ACC112 (cell line): Measurements from ENCODE around the gene TPRG1L.
"Not testable (repeated sequence)": the region's sequence is repeated elsewhere in the genome, so short reads cannot be mapped to it uniquely, and the experiment has no call there.

ENCODE experiments used
- H2AFZ ChIP-seq: fragments of 200-600 bp; sonication (generic); one replicate; pipeline ENCODE4 v1.6.0; 2017; ENCODE audit warnings: antibody characterized with exemption, low read length; ENCODE audit not compliant: unreplicated experiment
- H3K27ac ChIP-seq: fragments of 200-600 bp; sonication (generic); 2 replicates; pipeline ENCODE4 v1.5.1; 2014; ENCODE audit warnings: low read depth, mild to moderate bottlenecking, antibody characterized with exemption, low read length, moderate library complexity
- H3K27me3 ChIP-seq: fragments of 200-600 bp; sonication (generic); 2 replicates; pipeline ENCODE4 v1.6.1; 2014; ENCODE audit warnings: mild to moderate bottlenecking, antibody characterized with exemption, low read length, moderate library complexity, mixed read lengths; ENCODE audit not compliant: insufficient read depth
- H3K36me3 ChIP-seq: fragments of 200-600 bp; sonication (generic); 2 replicates; pipeline ENCODE4 v1.6.1; 2016; ENCODE audit warnings: mild to moderate bottlenecking, antibody characterized with exemption, low read length, moderate library complexity, mixed read lengths; ENCODE audit not compliant: insufficient read depth
- H3K4me1 ChIP-seq: fragments of 200-600 bp; sonication (generic); one replicate; pipeline ENCODE4 v1.6.1; 2016; ENCODE audit warnings: low read length, mixed read lengths; ENCODE audit not compliant: insufficient read depth, unreplicated experiment, control insufficient read depth
- H3K4me3 ChIP-seq: fragments of 200-600 bp; sonication (generic); 2 replicates; pipeline ENCODE4 v1.5.1; 2014; ENCODE audit warnings: mild to moderate bottlenecking, low read depth, low read length
- H3K79me2 ChIP-seq: fragments of 200-600 bp; sonication (generic); one replicate; pipeline ENCODE4 v1.6.0; 2016; ENCODE audit warnings: low read length; ENCODE audit not compliant: control insufficient read depth, unreplicated experiment, insufficient read depth

TPRG1L gene

GRCh38 chr1:3620708-3621107 is 4.1 kb upstream of the TPRG1L start:
- Histone ChIP-seq H3K79me2 (no peaks in the 10 kb centered on the region), H2AFZ (no peak overlapping the region), H3K4me1 (peaks cover 9% of the 10 kb centered on the region), H3K27ac (no peak overlapping the region), H3K27me3 (no peaks in the 10 kb centered on the region), H3K4me3 (no peak overlapping the region), H3K36me3 (no peaks in the 10 kb centered on the region)

- H3K4me3 ChIP-seq, H3K36me3 ChIP-seq, H3K27ac ChIP-seq, H2AFZ ChIP-seq, H3K79me2 ChIP-seq, H3K27me3 ChIP-seq: not testable (repeated sequence)
- peaks cover 14% of the 10 kb centered on the region for H3K4me1 ChIP-seq
Measured at GRCh38 chr1:3621151-3621671, 3.6 kb upstream of the TPRG1L start.

- H2AFZ ChIP-seq, H3K27ac ChIP-seq, H3K4me3 ChIP-seq, H3K36me3 ChIP-seq, H3K27me3 ChIP-seq, H3K79me2 ChIP-seq: not testable (repeated sequence)
- peaks cover 14% of the 10 kb centered on the region for H3K4me1 ChIP-seq
Measured at GRCh38 chr1:3622102-3622501, 2.7 kb upstream of the TPRG1L start.

- no peaks in the 10 kb centered on the region for H3K27me3 ChIP-seq
Measured at GRCh38 chr1:3623441-3624199, 1.2 kb upstream of the TPRG1L start.

GRCh38 chr1:3625151-3625907 is 514 bp downstream of the TPRG1L start:
- no peak overlapping the region for H3K27ac ChIP-seq
- H3K36me3 ChIP-seq = 0 out of 2 replicates have a peak, but pooled peaks cover 4% of the 10 kb centered on the region
- no peaks in the 10 kb centered on the region for H3K27me3 ChIP-seq
- no peaks in the 10 kb centered on the region for H3K79me2 ChIP-seq
- peaks cover 17% of the 10 kb centered on the region for H3K4me1 ChIP-seq
- H3K4me3 ChIP-seq = peak overlapping the region; percentile 99
- no peak overlapping the region for H2AFZ ChIP-seq

More at GRCh38 chr1:3623441-3624199, 1.2 kb upstream of the TPRG1L start:
- Histone ChIP-seq H2AFZ (peak overlapping the region; percentile 98), H3K4me1 (peaks cover 14% of the 10 kb centered on the region), H3K27ac (no peak overlapping the region), H3K36me3 (no peaks in the 10 kb centered on the region), H3K4me3 (peak overlapping the region; percentile 99), H3K79me2 (no peaks in the 10 kb centered on the region)

GRCh38 chr1:3626025-3626424 is 1.2 kb downstream of the TPRG1L start:
- H3K79me2 ChIP-seq = no peaks in the 10 kb centered on the region
- no peak overlapping the region for H2AFZ ChIP-seq
- H3K36me3 ChIP-seq = 0 out of 2 replicates have a peak, but pooled peaks cover 4% of the 10 kb centered on the region
- H3K4me1 ChIP-seq = peaks cover 17% of the 10 kb centered on the region
- H3K27me3 ChIP-seq = no peaks in the 10 kb centered on the region
- H3K27ac ChIP-seq = no peak overlapping the region
- peak overlapping the region; percentile 99 for H3K4me3 ChIP-seq

GRCh38 chr1:3627515-3628253 is 2.9 kb downstream of the TPRG1L start:
- H2AFZ ChIP-seq = no peak overlapping the region
- no peaks in the 10 kb centered on the region for H3K79me2 ChIP-seq
- no peak overlapping the region for H3K27ac ChIP-seq
- peaks cover 17% of the 10 kb centered on the region for H3K4me1 ChIP-seq
- H3K27me3 ChIP-seq = no peaks in the 10 kb centered on the region
- no peak overlapping the region for H3K4me3 ChIP-seq
- H3K36me3 ChIP-seq = 0 out of 2 replicates have a peak, but pooled peaks cover 4% of the 10 kb centered on the region

GRCh38 chr1:3628445-3628844 is 3.6 kb downstream of the TPRG1L start:
- H2AFZ ChIP-seq = no peak overlapping the region
- H3K27me3 ChIP-seq = no peaks in the 10 kb centered on the region
- H3K4me3 ChIP-seq = no peak overlapping the region
- 0 out of 2 replicates have a peak, but pooled peaks cover 4% of the 10 kb centered on the region for H3K36me3 ChIP-seq
- H3K79me2 ChIP-seq = no peaks in the 10 kb centered on the region
- peaks cover 11% of the 10 kb centered on the region for H3K4me1 ChIP-seq
- H3K27ac ChIP-seq = no peak overlapping the region

GRCh38 chr1:3629561-3630160 is 4.8 kb downstream of the TPRG1L start:
- Histone ChIP-seq H3K27me3 (no peaks in the 10 kb centered on the region), H3K27ac (no peak overlapping the region), H3K36me3 (0 out of 2 replicates have a peak, but pooled peaks cover 4% of the 10 kb centered on the region), H3K4me1 (peaks cover 10% of the 10 kb centered on the region), H2AFZ (no peak overlapping the region), H3K4me3 (no peak overlapping the region), H3K79me2 (no peaks in the 10 kb centered on the region)

GRCh38 chr1:3630161-3630611 is 5.4 kb downstream of the TPRG1L start:
- Histone ChIP-seq H3K36me3 (0 out of 2 replicates have a peak, but pooled peaks cover 4% of the 10 kb centered on the region), H2AFZ (no peak overlapping the region), H3K79me2 (no peaks in the 10 kb centered on the region), H3K27ac (no peak overlapping the region), H3K4me3 (no peak overlapping the region), H3K27me3 (no peaks in the 10 kb centered on the region), H3K4me1 (peaks cover 10% of the 10 kb centered on the region)
